GM20000 (cell line): ENCODE results near the gene PDS5A.
"Not testable (repeated sequence)": the region's sequence is repeated elsewhere in the genome, so short reads cannot be mapped to it uniquely, and the experiment has no call there.

Experiments
- DNase-seq: peaks from one replicate; pipeline ENCODE4 v3.0.0; 2012; ENCODE audit warnings: low spot score
- TF ChIP-seq, protein P1 (sequence below): IDR thresholded peaks from 2 replicates; pipeline ENCODE4 v1.5.1; 2012; ENCODE audit warnings: mild to moderate bottlenecking, control low read depth; ENCODE audit errors: extremely low read depth, missing control alignments

The PDS5A gene

DNA sequence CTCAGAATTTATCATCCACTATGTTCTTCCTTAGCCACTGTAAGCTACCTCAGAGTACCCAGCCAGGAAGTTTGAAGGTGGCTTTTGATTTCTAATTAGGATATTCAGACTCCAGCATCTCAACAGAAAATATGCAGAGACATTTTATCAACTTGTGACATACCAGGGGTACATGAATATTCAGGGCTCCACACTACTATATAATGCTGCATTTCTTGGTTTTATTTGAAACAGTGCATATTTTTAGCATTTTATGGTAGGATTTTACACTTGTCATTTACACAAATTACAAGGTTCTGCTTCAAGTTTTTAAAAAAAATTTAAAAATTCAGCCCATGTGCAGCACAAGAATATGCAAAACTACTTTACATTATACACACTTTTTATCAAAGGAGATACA, 155.0 kb downstream of the PDS5A start:
- no peak for DNase-seq
- TF ChIP-seq, protein P1, sequence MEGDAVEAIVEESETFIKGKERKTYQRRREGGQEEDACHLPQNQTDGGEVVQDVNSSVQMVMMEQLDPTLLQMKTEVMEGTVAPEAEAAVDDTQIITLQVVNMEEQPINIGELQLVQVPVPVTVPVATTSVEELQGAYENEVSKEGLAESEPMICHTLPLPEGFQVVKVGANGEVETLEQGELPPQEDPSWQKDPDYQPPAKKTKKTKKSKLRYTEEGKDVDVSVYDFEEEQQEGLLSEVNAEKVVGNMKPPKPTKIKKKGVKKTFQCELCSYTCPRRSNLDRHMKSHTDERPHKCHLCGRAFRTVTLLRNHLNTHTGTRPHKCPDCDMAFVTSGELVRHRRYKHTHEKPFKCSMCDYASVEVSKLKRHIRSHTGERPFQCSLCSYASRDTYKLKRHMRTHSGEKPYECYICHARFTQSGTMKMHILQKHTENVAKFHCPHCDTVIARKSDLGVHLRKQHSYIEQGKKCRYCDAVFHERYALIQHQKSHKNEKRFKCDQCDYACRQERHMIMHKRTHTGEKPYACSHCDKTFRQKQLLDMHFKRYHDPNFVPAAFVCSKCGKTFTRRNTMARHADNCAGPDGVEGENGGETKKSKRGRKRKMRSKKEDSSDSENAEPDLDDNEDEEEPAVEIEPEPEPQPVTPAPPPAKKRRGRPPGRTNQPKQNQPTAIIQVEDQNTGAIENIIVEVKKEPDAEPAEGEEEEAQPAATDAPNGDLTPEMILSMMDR: no peak

DNA sequence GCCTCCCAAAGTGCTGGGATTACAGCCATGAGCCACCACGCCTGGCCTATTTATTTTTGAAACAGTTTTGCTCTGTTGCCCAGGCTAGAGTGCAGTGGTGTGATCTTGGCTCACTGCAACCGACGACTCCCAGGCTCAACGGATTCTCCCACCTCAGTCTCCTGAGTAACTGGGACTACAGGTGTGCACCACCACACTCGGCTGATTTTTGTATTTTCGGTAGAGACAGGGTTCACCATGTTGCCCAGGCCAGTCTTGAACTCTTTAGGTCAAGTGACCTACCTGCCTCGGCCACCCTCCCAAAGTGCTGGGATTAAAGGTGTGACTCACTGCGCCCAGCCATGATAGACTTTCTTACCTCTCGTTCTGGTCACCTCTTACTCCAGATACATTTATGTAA, 155.8 kb downstream of the PDS5A start:
- TF ChIP-seq, protein P1: no peak
- no peak for DNase-seq

DNA sequence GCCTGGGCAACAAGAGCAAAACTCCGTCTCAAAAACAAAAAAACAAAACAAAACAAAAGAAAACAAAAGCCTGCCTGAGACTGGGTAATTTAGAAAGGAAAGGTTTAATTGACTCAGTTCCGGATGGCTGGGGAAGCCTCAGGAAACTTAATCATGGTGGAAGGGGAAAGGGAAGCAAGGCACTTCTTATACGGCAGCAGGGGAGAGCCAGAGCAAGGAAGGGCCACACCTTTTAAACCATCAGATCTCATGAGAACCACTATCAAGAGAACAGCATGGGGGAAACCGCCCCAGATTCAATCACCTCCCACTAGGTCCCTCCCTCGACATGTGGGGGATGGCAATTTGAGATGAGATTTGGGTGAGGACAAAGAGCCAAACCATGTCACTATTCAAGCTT, 157.5 kb downstream of the PDS5A start:
- no peak for DNase-seq
- TF ChIP-seq, protein P1: no peak

DNA sequence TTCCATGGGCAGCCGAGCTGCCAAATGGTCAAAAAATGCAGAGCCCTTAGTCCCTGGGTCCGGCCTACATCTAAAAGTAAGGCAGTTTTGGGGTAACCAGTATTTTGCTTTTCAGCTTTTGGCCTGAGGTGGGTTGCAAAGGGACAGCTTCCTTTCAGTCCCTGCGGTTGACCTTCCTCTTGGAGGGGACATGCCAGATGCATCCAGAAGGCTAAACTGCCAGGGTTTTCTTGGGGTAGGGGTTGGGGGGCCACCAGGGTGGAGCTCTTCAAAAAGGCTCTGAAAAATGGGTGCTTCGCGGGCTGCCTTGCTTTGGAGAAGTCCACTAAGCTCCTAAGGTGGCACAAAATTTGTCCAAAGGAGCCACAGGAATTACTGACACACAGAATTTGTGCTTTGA, 159.1 kb downstream of the PDS5A start:
- no peak for DNase-seq
- TF ChIP-seq, protein P1: no peak

DNA sequence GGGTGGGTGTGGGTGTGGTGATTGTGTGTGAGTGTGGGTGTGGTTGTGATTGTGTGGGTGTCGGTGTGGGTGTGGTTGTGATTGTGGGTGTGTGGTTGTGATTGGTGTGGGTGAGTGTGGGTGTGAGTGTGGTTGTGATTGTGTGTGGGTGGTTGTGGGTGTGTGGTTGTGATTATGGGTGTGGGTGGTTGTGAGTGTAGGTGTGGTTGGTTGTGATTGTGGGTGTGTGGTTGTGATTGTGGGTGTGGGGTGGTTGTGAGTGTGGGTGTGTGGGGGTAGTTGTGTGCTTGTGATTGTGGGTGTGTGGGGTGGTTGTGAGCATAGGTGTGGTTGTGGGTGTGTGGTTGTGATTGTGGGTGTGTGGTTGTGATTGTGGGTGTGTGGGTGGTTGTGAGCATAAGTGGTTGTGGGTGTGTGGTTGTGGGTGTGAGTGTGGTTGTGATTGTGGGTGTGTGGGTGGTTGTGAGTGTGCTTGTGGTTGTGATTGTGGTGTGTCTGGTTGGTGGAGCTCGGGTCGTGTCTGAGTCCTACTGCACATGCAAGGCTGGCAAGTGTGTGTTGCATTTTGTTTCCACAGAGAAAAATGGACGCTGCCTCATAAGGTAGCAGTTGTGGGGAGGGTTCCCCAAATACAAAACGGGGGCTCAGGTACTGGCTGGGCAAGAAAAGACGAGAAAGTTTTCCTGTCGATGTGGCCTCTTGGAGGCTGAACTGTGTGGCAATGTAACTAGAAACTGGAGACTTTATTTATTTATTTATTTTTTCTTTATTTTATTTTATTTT, 163.1 kb downstream of the PDS5A start:
- DNase-seq: peak; percentile 23
- TF ChIP-seq, protein P1: no peak

DNA sequence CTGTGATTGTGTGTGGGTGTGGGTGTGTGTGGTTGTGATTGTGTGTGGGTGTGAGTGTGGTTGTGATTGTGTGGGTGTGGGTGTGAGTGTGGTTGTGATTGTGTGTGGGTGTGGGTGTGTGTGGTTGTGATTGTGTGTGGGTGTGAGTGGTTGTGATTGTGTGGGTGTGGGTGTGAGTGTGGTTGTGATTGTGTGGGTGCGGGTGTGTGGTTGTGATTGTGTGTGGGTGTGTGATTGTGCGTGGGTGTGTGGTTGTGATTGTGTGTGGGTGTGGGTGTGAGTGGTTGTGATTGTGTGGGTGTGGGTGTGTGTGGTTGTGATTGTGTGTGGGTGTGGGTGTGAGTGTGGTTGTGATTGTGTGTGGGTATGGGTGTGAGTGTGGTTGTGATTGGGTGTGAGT, 163.9 kb downstream of the PDS5A start:
- not testable (repeated sequence) for DNase-seq

DNA sequence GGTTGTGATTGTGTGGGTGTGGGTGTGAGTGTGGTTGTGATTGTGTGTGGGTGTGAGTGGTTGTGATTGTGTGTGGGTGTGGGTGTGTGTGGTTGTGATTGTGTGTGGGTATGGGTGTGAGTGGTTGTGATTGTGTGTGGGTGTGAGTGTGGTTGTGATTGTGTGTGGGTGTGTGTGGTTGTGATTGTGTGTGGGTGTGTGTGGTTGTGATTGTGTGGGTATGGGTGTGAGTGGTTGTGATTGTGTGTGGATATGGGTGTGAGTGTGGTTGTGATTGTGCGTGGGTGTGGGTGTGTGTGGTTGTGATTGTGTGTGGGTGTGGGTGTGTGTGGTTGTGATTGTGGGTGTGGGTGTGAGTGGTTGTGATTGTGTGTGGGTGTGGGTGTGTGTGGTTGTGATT, 164.7 kb downstream of the PDS5A start:
- DNase-seq: not testable (repeated sequence)

DNA sequence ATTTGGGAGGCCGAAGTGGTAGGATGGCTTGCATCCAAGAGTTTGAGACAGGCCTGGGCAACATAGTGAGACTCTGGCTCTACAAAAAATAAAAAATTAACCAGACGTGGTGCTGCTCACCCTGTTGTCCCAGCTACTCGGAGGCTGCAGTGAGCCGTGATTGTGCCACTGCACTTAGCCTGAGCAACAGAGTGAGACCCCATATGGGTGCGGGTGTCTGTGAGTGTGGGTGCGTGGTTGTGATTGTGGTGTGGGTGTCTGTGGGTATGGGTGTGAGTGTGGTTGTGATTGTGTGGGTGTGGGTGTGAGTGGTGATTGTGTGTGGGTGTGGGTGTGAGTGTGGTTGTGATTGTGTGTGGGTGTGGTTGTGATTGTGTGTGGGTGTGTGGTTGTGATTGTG, 165.2 kb downstream of the PDS5A start:
- DNase-seq: no peak
- TF ChIP-seq, protein P1: no peak
